Diencephalon (tissue), 1 donor: ENCODE measurements around the gene VSIG4. TPM values are rescaled to one million over a fixed set of nuclear protein-coding genes. Genes with fewer than 3 reads are reported as not detected.

Experiments used
- total RNA-seq: library from RNA; depleted of rRNA; stranded (reverse); fragments of >200 nt; gene quantifications from one replicate; pipeline ENCODE4 v1.2.3, GENCODE V29; 2014

Gene VSIG4
- 30.7 TPM for total RNA-seq

GRCh38 chrX:66039944-66040343 lies at the start of gene VSIG4:
Gene VSIG4, minus strand, starts transcription at chrX:66040080. Its CDS starts 82 bp downstream, at chrX:66039998.

Other genes starting within 250 kb of the VSIG4 start
- gene HEPH, start 124.2 kb upstream of the VSIG4 start, total RNA-seq = 13.1 TPM